ENCODE data around the gene IMMP2L. TPM values are rescaled to one million over a fixed set of nuclear protein-coding genes. Genes with fewer than 3 reads are reported as not detected.

The IMMP2L gene
- total and polyA plus RNA-seq, 2 of the 8 experiments (the other 6 are each of a cell fraction or from before 2014, with no cell fraction given) = 2.3 to 10.1 TPM

GRCh38 chr7:111560773-111561653, 1.3 kb downstream of the IMMP2L start (continued):
- TF ChIP-seq CHD7 (IDR thresholded peaks at IDR 0.05; ENCODE audit: insufficient replicate concordance, low read length) (peak; percentile 68), POLR2A (IDR thresholded peaks at IDR 0.05; ENCODE audit: control extremely low read depth in 1 of 2, low read depth in 2 of 2, low read length in 2 of 2) (0 out of 3 replicates have a peak, but pooled peaks of 1 of the 2 experiments have one; percentile 34), RXRA (IDR thresholded peaks at IDR 0.05; ENCODE audit: insufficient read depth, low read depth, low read length) (no peak), TEAD4 (IDR thresholded peaks at IDR 0.05; ENCODE audit: low read depth, low read length) (peak; percentile 81)

All from H1 (cell line).